ENCODE measurements around the gene JMJD7.

Gene JMJD7

GRCh38 chr15:41822957-41823356, 4.9 kb upstream of the JMJD7 start:
- no peak for DNase-seq (ENCODE audit: low read depth)

GRCh38 chr15:41823502-41823901, 4.4 kb upstream of the JMJD7 start:
- DNase-seq (ENCODE audit: low read depth), result no peak

- no peak for DNase-seq (ENCODE audit: low read depth)
Measured at GRCh38 chr15:41824062-41824745, 3.7 kb upstream of the JMJD7 start.

GRCh38 chr15:41825145-41825544, 2.7 kb upstream of the JMJD7 start:
- DNase-seq (ENCODE audit: low read depth), result no peak

- DNase-seq (ENCODE audit: low read depth), result no peak
Measured at GRCh38 chr15:41825572-41826535, 2.0 kb upstream of the JMJD7 start.

- no peak for DNase-seq (ENCODE audit: low read depth)
Measured at GRCh38 chr15:41827290-41827879, 507 bp upstream of the JMJD7 start.

GRCh38 chr15:41828807-41829141, 882 bp downstream of the JMJD7 start:
- no peak for DNase-seq (ENCODE audit: low read depth)

GRCh38 chr15:41829959-41830646, 2.2 kb downstream of the JMJD7 start:
- no peak for DNase-seq (ENCODE audit: low read depth)

- DNase-seq (ENCODE audit: low read depth), result peak; percentile 9
Measured at GRCh38 chr15:41831291-41831690, 3.4 kb downstream of the JMJD7 start.

- DNase-seq (ENCODE audit: low read depth), result no peak
Measured at GRCh38 chr15:41832208-41832607, 4.3 kb downstream of the JMJD7 start.

GRCh38 chr15:41832875-41833274, 5.0 kb downstream of the JMJD7 start:
- DNase-seq (ENCODE audit: low read depth), result no peak

- DNase-seq (ENCODE audit: low read depth), result no peak
Measured at GRCh38 chr15:41834096-41834495, 6.2 kb downstream of the JMJD7 start.

GRCh38 chr15:41836073-41836472, 8.2 kb downstream of the JMJD7 start:
- no peak for DNase-seq (ENCODE audit: low read depth)

GRCh38 chr15:41836713-41837454, 9.0 kb downstream of the JMJD7 start:
- no peak for DNase-seq (ENCODE audit: low read depth)

- no peak for DNase-seq (ENCODE audit: low read depth)
Measured at GRCh38 chr15:41838400-41838897, 10.6 kb downstream of the JMJD7 start, which contains the start of gene PLA2G4B. Gene PLA2G4B (plus strand): TSS chr15:41838847. CDS start chr15:41838914, 67 bp downstream.

GRCh38 chr15:41839781-41840491, 12.0 kb downstream of the JMJD7 start:
- DNase-seq (ENCODE audit: low read depth), result no peak

- DNase-seq (ENCODE audit: low read depth), result no peak
Measured at GRCh38 chr15:41840673-41841072, 12.8 kb downstream of the JMJD7 start.

- no peak for DNase-seq (ENCODE audit: low read depth)
Measured at GRCh38 chr15:41841131-41841530, 13.2 kb downstream of the JMJD7 start.

GRCh38 chr15:41842229-41842628, 14.3 kb downstream of the JMJD7 start:
- no peak for DNase-seq (ENCODE audit: low read depth)

- DNase-seq (ENCODE audit: low read depth), result no peak
Measured at GRCh38 chr15:41843571-41843970, 15.7 kb downstream of the JMJD7 start.

- no peak for DNase-seq (ENCODE audit: low read depth)
Measured at GRCh38 chr15:41844814-41845213, 16.9 kb downstream of the JMJD7 start.

Data from activated T-helper 9 cell treated with anti-CD3 and anti-CD28 coated beads, Interleukin-2, amount 50 U/mL, for 16 hours (primary cell).